Endothelial cell of umbilical vein (primary cell): ENCODE results near the gene DSCAML1. TPM values are rescaled to one million over a fixed set of nuclear protein-coding genes. Genes with fewer than 3 reads are reported as not detected.

Experiments used
- BruUV-seq: library from RNA; stranded (reverse); fragments of 400-500 nt; replicated peaks from 2 replicates; lab custom pipeline; 2021; lab: Mats Ljungman, UMichigan
- CTCF ChIA-PET: fragments of 300-600, 350-600 bp; sonication (Branson Sonifier 250); formaldehyde crosslinking; loops from one replicate; lab custom pipeline; 2021; ENCODE audit warnings: antibody characterized with exemption, inconsistent platforms; lab: Charles Lee
- POLR2A ChIA-PET: fragments of 300-600, 350-600 bp; sonication (Branson Sonifier 250); formaldehyde crosslinking; loops from one replicate; lab custom pipeline; 2021; ENCODE audit warnings: antibody characterized with exemption, inconsistent platforms; lab: Charles Lee
- DNase-seq: peaks from one replicate; pipeline ENCODE4 v3.0.0-alpha.2; 2011; ENCODE audit warnings: low read depth, low spot score
- FAIRE-seq: peaks from 2 replicates; lab custom pipeline; 2011; peaks lifted over from hg19 to GRCh38; lab: Jason Lieb, UNC
- H2AFZ ChIP-seq: 2 replicates; pipeline ENCODE4 v1.6.0; 2012; ENCODE audit warnings: low read depth, low read length, control low read depth, inconsistent platforms
- H3K27ac ChIP-seq: 2 replicates; pipeline ENCODE4 v1.5.1; 2011; ENCODE audit warnings: low read depth, mild to moderate bottlenecking, control low read depth, low read length, moderate library complexity; ENCODE audit not compliant: insufficient read depth
- H3K27me3 ChIP-seq, 2 experiments: 2 replicates each; pipeline versions ENCODE4 v1.6.0 to v1.6.1; 2011; ENCODE audit warnings: low read length in 2 of 2, mixed read lengths in 1 of 2; ENCODE audit not compliant: control insufficient read depth in 2 of 2, insufficient read depth in 2 of 2
- H3K36me3 ChIP-seq, 2 experiments: 2 replicates in 1 of 2; 3 replicates in 1 of 2; pipeline ENCODE4 v1.5.1; 2011; ENCODE audit warnings: low read length in 2 of 2, mild to moderate bottlenecking in 1 of 2, moderate library complexity in 1 of 2; ENCODE audit not compliant: control insufficient read depth in 2 of 2, insufficient read depth in 2 of 2; ENCODE audit errors: extremely low read depth in 1 of 2
- H3K4me1 ChIP-seq: 3 replicates; pipeline ENCODE4 v1.5.1; 2011; ENCODE audit warnings: mild to moderate bottlenecking, low read length; ENCODE audit not compliant: control insufficient read depth, insufficient read depth; ENCODE audit errors: extremely low read depth
- H3K4me2 ChIP-seq: 2 replicates; pipeline ENCODE4 v1.6.1; 2011; ENCODE audit warnings: low read length, control low read depth, mixed read lengths; ENCODE audit not compliant: insufficient read depth
- H3K4me3 ChIP-seq, 3 experiments: fragments of 200-600 bp in 1 of 3; sonication (generic), shearing (Covaris generic) in 1 of 3; replicated peaks in 1 of 3; 2 replicates each; pipeline ENCODE4 v1.5.1; 2011 to 2016; ENCODE audit warnings: control low read depth in 3 of 3, low read length in 3 of 3, mild to moderate bottlenecking in 2 of 3, inconsistent platforms in 1 of 3, low read depth in 1 of 3, moderate library complexity in 1 of 3; ENCODE audit not compliant: insufficient read depth in 1 of 3
- H3K79me2 ChIP-seq: 2 replicates; pipeline ENCODE4 v1.6.0; 2012; ENCODE audit warnings: low read length, inconsistent platforms; ENCODE audit not compliant: control insufficient read depth, insufficient read depth
- H3K9ac ChIP-seq: replicated peaks from 2 replicates; pipeline ENCODE3; 2011; ENCODE audit warnings: low read length, control low read depth; ENCODE audit not compliant: insufficient read depth; ENCODE audit errors: extremely low read depth
- H3K9me1 ChIP-seq: replicated peaks from 3 replicates; pipeline ENCODE4 v1.6.0; 2011; ENCODE audit warnings: mild to moderate bottlenecking, low read length; ENCODE audit not compliant: control insufficient read depth, insufficient read depth; ENCODE audit errors: extremely low read depth
- H3K9me3 ChIP-seq: replicated peaks from 2 replicates; pipeline ENCODE4 v1.5.1; 2012; ENCODE audit warnings: low read length, inconsistent platforms; ENCODE audit not compliant: control insufficient read depth, insufficient read depth
- H4K20me1 ChIP-seq: replicated peaks from 2 replicates; pipeline ENCODE3; 2011; ENCODE audit warnings: mild to moderate bottlenecking, low read length; ENCODE audit not compliant: control insufficient read depth, insufficient read depth; ENCODE audit errors: extremely low read depth
- CTCF ChIP-seq, 2 donors: IDR thresholded peaks; 1 replicate in 1 of 2; 2 replicates in 1 of 2; pipeline ENCODE4 v1.5.1; 2011; ENCODE audit warnings: low read length in 2 of 2, mild to moderate bottlenecking in 2 of 2, moderate library complexity in 2 of 2, control low read depth in 1 of 2, inconsistent platforms in 1 of 2, low read depth in 1 of 2; ENCODE audit not compliant: insufficient read depth in 1 of 2; ENCODE audit errors: extremely low read depth in 1 of 2
- EZH2 ChIP-seq: IDR thresholded peaks from 2 replicates; pipeline ENCODE4 v1.6.1; 2012; ENCODE audit warnings: borderline replicate concordance, low read depth, mild to moderate bottlenecking, moderate library complexity, low read length, inconsistent platforms; ENCODE audit not compliant: severe bottlenecking
- FOS ChIP-seq: IDR thresholded peaks from 2 replicates; pipeline ENCODE4 v1.6.1; 2011; ENCODE audit warnings: mild to moderate bottlenecking, low read length, moderate library complexity, borderline replicate concordance; ENCODE audit not compliant: insufficient read depth
- GATA2 ChIP-seq: IDR thresholded peaks from 2 replicates; pipeline ENCODE4 v1.7.0; 2011; ENCODE audit warnings: low read depth, mild to moderate bottlenecking, moderate library complexity, mixed read lengths, low read length; ENCODE audit not compliant: insufficient read length, insufficient read depth
- JUN ChIP-seq: IDR thresholded peaks from 2 replicates; pipeline ENCODE4 v1.6.1; 2011; ENCODE audit warnings: borderline replicate concordance, low read depth; ENCODE audit not compliant: insufficient read length, insufficient read depth
- MAX ChIP-seq: IDR thresholded peaks from 2 replicates; pipeline ENCODE4 v1.6.1; 2011; ENCODE audit not compliant: insufficient read depth, insufficient read length
- MYC ChIP-seq: IDR thresholded peaks from one replicate; pipeline ENCODE4 v1.6.1; 2011; ENCODE audit warnings: mild to moderate bottlenecking, low read depth, low read length
- POLR2A ChIP-seq: IDR thresholded peaks from 2 replicates; pipeline ENCODE4 v1.6.1; 2012; ENCODE audit warnings: low read depth, mild to moderate bottlenecking, control low read depth, low read length
- POLR2AphosphoS5 ChIP-seq: IDR thresholded peaks from 2 replicates; pipeline ENCODE4 v1.6.1; 2012; ENCODE audit warnings: low read depth, mild to moderate bottlenecking, control low read depth, low read length, moderate library complexity; ENCODE audit not compliant: insufficient read depth
- dilution Hi-C: fragments of 300-500 bp; cut with MboI; formaldehyde crosslinking; loops from one replicate; pipeline ENCODE4 v1.15.0; 2019; ENCODE audit warnings: low sequenced_read_pairs; ENCODE audit not compliant: extremely low pct_ligation_motif_present
- intact Hi-C: fragments of 100-400 bp; cut with micrococcal nuclease; formaldehyde crosslinking; loops from one replicate; pipeline ENCODE4 v1.10.0; 2022
- polyA plus RNA-seq, 4 experiments: library from polyadenylated mRNA; depleted of rRNA in 3 of 4; stranded (reverse) in 3 of 4; unstranded in 1 of 4; fragments of >200 nt; gene quantifications; 2 replicates each; pipeline versions ENCODE4 v1.2.1 to v1.2.3, GENCODE V29; 2011 to 2012; ENCODE audit warnings: missing spikeins in 1 of 4
- total RNA-seq: library from RNA; stranded (reverse); gene quantifications from 2 replicates; pipeline ENCODE4 v1.2.3, GENCODE V29; 2021

Gene DSCAML1
- total and polyA plus RNA-seq, 2 donors (not counting 3 experiments of a cell fraction or from before 2014, with no cell fraction given) = not detected

- no peaks in the 10 kb centered on the region for H3K79me2 ChIP-seq
- TF ChIP-seq CTCF (IDR thresholded peaks at IDR 0.05; ENCODE audit: extremely low read depth in 1 of 2, insufficient read depth in 1 of 2, low read depth in 1 of 2, low read length in 2 of 2) (no peak), MAX (no peak), JUN (no peak), MYC (no peak), GATA2 (no peak), POLR2AphosphoS5 (no peak), POLR2A (no peak), FOS (no peak), EZH2 (no peak)
- POLR2A ChIA-PET = no interaction called here
- H3K27me3 ChIP-seq = peaks cover 0 to 9% of the 10 kb centered on the region in 2 experiments
- no peak overlapping the region for H3K4me2 ChIP-seq
- no peaks in the 10 kb centered on the region for H3K9me3 ChIP-seq
- H2AFZ ChIP-seq = no peak overlapping the region
- no peak overlapping the region for H3K9ac ChIP-seq
- H3K36me3 ChIP-seq = no peaks in the 10 kb centered on the region
- DNase-seq (no peak), FAIRE-seq (no peak)
- H3K4me1 ChIP-seq = peaks cover 5% of the 10 kb centered on the region
- dilution Hi-C loops = no loop called here
- no peaks in the 10 kb centered on the region for H4K20me1 ChIP-seq
- no peak overlapping the region for H3K4me3 ChIP-seq
- no peaks in the 10 kb centered on the region for H3K9me1 ChIP-seq
- no peak overlapping the region for H3K27ac ChIP-seq
- BruUV-seq = no TSS peak
- CTCF ChIA-PET = interaction anchor here (0.8 to 3.3 kb wide), 8 partner anchors 8 to 219 kb away, joined by 3 to 27 read pairs (median 5); no protein-coding TSS in a partner anchor
- intact Hi-C loops = no loop called here
Observed at GRCh38 chr11:117834068-117834810, 37.2 kb upstream of the DSCAML1 start.
